ENCODE results near the gene LRP5. TPM values are rescaled to one million over a fixed set of nuclear protein-coding genes. Genes with fewer than 3 reads are reported as not detected.
A peak's percentile ranks its signal among the peaks of the same experiment; 100 is the strongest.

Gene LRP5
- total RNA-seq, 2 experiments from 2014 or later: 37.1 to 46.3 TPM

DNA sequence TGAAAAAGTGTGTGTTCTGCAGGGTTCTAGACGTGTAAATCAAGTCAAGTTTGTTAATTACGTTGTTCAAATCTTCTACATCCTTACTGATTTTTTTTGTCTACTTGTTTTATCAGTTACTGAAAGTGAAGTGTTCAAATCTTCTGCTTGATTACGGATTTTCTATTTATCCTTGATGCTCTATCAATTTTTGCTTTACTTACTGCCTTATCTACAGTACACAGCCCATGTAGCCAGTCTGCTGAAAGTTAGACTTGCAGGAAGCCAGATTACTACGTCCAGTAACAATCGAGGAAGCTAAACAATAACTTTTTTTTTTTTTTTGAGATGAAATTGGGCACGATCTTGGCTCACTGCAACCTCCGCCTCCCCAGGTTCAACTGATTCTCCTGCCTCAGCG is 25.0 kb upstream of the LRP5 start:
- peaks cover 12% of the 10 kb centered on the region for H3K36me3 Mint-ChIP-seq (ENCODE audit: low read depth)
- peaks cover 7% of the 10 kb centered on the region for H3K27me3 Mint-ChIP-seq (ENCODE audit: low read depth)
- no peak overlapping the region for H3K27ac Mint-ChIP-seq
- DNase-seq (no peak), ATAC-seq (no peak)
- peaks cover 12% of the 10 kb centered on the region for H3K9me3 Mint-ChIP-seq (ENCODE audit: insufficient read depth)
- peaks cover 19% of the 10 kb centered on the region for H3K4me1 Mint-ChIP-seq (ENCODE audit: low read depth)
- ChIA-PET CTCF (interaction anchor here (1.6 to 3.9 kb wide), 2 partner anchors 10 to 30 kb away, joined by 4 to 14 read pairs; no protein-coding TSS in a partner anchor), POLR2A (interaction anchor here (1.8 kb wide), 1 partner anchor 16 kb away, joined by 9 read pairs; the partner anchor contains the start of gene C11orf24)
- H3K4me3 Mint-ChIP-seq: no peak overlapping the region

- H3K9me3 Mint-ChIP-seq (ENCODE audit: insufficient read depth): peaks cover 12% of the 10 kb centered on the region
- peaks cover 13% of the 10 kb centered on the region for H3K27me3 Mint-ChIP-seq (ENCODE audit: low read depth)
- no peak overlapping the region for H3K27ac Mint-ChIP-seq
- no peak for ATAC-seq
- DNase-seq: no peak
- CTCF ChIA-PET: interaction anchor here (1.0 kb wide), 1 partner anchor 32 kb away, joined by 4 read pairs; no protein-coding TSS in a partner anchor
- H3K4me3 Mint-ChIP-seq: no peak overlapping the region
- POLR2A ChIA-PET: interaction anchor here (0.6 kb wide), 1 partner anchor 27 kb away, joined by 3 read pairs; no protein-coding TSS in a partner anchor
- peaks cover 8% of the 10 kb centered on the region for H3K36me3 Mint-ChIP-seq (ENCODE audit: low read depth)
- peaks cover 7% of the 10 kb centered on the region for H3K4me1 Mint-ChIP-seq (ENCODE audit: low read depth)
Observed at GRCh38 chr11:68289456-68289855, 22.9 kb upstream of the LRP5 start.

DNA sequence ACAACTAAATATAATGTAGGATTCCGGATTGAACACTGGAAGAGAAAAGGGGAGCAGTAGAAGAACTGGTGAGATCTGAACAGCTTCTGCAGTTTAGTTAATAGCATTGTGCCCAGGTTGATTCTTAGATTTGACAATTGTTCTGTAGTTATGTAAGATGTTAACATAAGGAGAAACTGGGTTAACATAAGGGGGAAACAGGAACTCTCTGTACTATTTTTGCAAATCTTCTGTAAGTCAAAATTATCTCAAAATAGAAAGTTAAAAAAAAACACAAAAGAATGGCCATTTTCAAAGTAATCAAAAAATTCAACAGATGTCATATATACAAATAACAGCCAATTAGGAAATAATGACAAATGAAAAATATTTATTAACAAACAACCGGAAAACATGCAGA is 18.7 kb upstream of the LRP5 start:
- H3K4me3 Mint-ChIP-seq: no peak overlapping the region
- H3K27ac Mint-ChIP-seq: no peak overlapping the region
- ATAC-seq: no peak
- peaks cover 11% of the 10 kb centered on the region for H3K9me3 Mint-ChIP-seq (ENCODE audit: insufficient read depth)
- DNase-seq: no peak
- peaks cover 9% of the 10 kb centered on the region for H3K27me3 Mint-ChIP-seq (ENCODE audit: low read depth)
- peaks cover 10% of the 10 kb centered on the region for H3K4me1 Mint-ChIP-seq (ENCODE audit: low read depth)
- H3K36me3 Mint-ChIP-seq (ENCODE audit: low read depth): peaks cover 5% of the 10 kb centered on the region
- ChIA-PET POLR2A (no interaction called here), CTCF (interaction anchor here (0.7 to 2.0 kb wide), 2 partner anchors 23 to 111 kb away, joined by 3 to 6 read pairs; no protein-coding TSS in a partner anchor)

DNA sequence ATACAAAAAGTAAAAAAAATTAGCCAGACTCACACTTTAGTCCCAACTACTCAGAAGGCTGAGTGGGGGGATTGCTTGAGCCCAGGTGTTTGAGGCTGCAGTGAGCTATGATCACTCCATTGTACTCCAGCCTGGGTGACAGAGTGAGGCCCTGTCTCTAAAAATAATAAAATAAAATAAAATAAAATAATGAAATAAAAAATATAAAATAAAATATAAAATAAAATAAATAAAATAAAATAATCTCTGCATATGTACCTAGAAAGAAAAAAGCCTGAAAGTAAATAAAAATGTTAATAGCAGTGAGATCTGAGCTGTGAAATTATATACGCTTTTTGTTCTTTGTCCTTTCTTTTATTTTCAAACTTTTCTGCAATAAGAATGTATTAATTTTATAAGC is 17.1 kb upstream of the LRP5 start:
- Mint-ChIP-seq H3K27ac (no peak overlapping the region), H3K4me3 (no peak overlapping the region), H3K4me1 (ENCODE audit: low read depth) (peaks cover 11% of the 10 kb centered on the region), H3K36me3 (ENCODE audit: low read depth) (peaks cover 2% of the 10 kb centered on the region), H3K9me3 (ENCODE audit: insufficient read depth) (no peaks in the 10 kb centered on the region), H3K27me3 (ENCODE audit: low read depth) (peaks cover 11% of the 10 kb centered on the region)
- DNase-seq (no peak), ATAC-seq (no peak)
- ChIA-PET CTCF (interaction anchor here (1.2 to 6.8 kb wide), 5 partner anchors 13 to 85 kb away, joined by 3 to 170 read pairs (median 10); partner anchors contain the start of gene C11orf24), POLR2A (interaction anchor here (2.3 kb wide), 1 partner anchor 23 kb away, joined by 8 read pairs; the partner anchor contains the start of gene C11orf24)

GRCh38 chr11:68295940-68296339 is 16.5 kb upstream of the LRP5 start:
- H3K9me3 Mint-ChIP-seq (ENCODE audit: insufficient read depth): no peaks in the 10 kb centered on the region
- no peak for DNase-seq
- CTCF ChIA-PET: interaction anchor here (1.2 to 6.8 kb wide), 9 partner anchors 13 to 87 kb away, joined by 3 to 170 read pairs (median 7); partner anchors contain the start of gene C11orf24
- no peaks in the 10 kb centered on the region for H3K36me3 Mint-ChIP-seq (ENCODE audit: low read depth)
- POLR2A ChIA-PET: interaction anchor here (1.7 to 2.3 kb wide), 2 partner anchors 23 to 38 kb away, joined by 4 to 8 read pairs; partner anchors contain the start of gene C11orf24
- no peak overlapping the region for H3K27ac Mint-ChIP-seq
- H3K4me1 Mint-ChIP-seq (ENCODE audit: low read depth): peaks cover 11% of the 10 kb centered on the region
- ATAC-seq: no peak
- H3K4me3 Mint-ChIP-seq: no peak overlapping the region
- H3K27me3 Mint-ChIP-seq (ENCODE audit: low read depth): peaks cover 8% of the 10 kb centered on the region

DNA sequence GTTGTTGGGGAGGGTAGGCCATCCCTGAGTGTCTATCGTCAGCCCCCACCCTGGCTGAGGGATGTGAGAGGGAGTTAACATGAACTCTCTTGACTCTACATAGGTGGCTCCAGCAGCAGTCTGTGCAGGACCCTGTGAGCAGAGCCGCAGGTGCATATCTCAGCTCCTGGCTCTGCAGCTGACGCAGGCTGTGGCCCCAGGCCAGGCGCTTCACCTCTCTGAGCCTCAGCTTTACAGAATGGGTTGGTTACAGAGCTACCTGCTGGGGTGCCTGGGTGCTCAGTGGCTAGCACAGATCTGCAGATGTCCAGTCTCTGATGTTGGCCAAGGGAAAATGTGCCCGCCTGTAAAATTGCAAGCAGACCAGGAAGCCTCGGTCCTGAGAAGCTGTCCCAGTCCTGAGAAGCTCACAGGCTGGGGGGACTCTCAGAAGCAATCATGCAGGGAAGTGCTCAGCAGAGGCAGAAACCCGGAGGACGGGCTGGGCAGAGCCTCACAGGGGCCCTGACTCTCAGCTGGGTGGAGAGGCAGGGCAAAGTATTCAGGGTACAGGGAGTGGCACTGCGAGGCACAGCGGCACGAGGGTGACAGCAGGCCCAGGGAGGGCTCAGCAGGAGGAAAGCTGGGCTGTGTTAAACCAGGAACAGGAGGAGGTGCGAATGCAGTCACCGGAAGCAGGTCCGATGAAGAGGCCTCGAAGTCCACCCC is 15.9 kb upstream of the LRP5 start:
- H3K27ac Mint-ChIP-seq: no peak overlapping the region
- no peaks in the 10 kb centered on the region for H3K9me3 Mint-ChIP-seq (ENCODE audit: insufficient read depth)
- H3K27me3 Mint-ChIP-seq (ENCODE audit: low read depth): peaks cover 8% of the 10 kb centered on the region
- H3K4me3 Mint-ChIP-seq: no peak overlapping the region
- CTCF ChIA-PET: interaction anchor here (0.8 to 6.8 kb wide), 15 partner anchors 9 to 150 kb away, joined by 3 to 170 read pairs (median 6); partner anchors contain the start of gene C11orf24
- POLR2A ChIA-PET: interaction anchor here (1.4 to 2.3 kb wide), 3 partner anchors 24 to 39 kb away, joined by 3 to 8 read pairs (median 4); partner anchors contain the start of gene C11orf24
- DNase-seq (no peak), ATAC-seq (no peak)
- H3K4me1 Mint-ChIP-seq (ENCODE audit: low read depth): peaks cover 11% of the 10 kb centered on the region
- H3K36me3 Mint-ChIP-seq (ENCODE audit: low read depth): no peaks in the 10 kb centered on the region

- Mint-ChIP-seq H3K27me3 (ENCODE audit: low read depth) (peaks cover 8% of the 10 kb centered on the region), H3K27ac (no peak overlapping the region), H3K9me3 (ENCODE audit: insufficient read depth) (no peaks in the 10 kb centered on the region), H3K4me3 (no peak overlapping the region), H3K4me1 (ENCODE audit: low read depth) (peaks cover 11% of the 10 kb centered on the region), H3K36me3 (ENCODE audit: low read depth) (no peaks in the 10 kb centered on the region)
- ATAC-seq (no peak), DNase-seq (no peak)
- ChIA-PET POLR2A (interaction anchor here (1.4 to 2.3 kb wide), 3 partner anchors 24 to 40 kb away, joined by 3 to 8 read pairs (median 4); partner anchors contain the start of gene C11orf24), CTCF (interaction anchor here (0.8 to 6.8 kb wide), 15 partner anchors 10 to 150 kb away, joined by 3 to 170 read pairs (median 6); partner anchors contain the start of gene C11orf24)
Observed at GRCh38 chr11:68297052-68297378, 15.4 kb upstream of the LRP5 start.

- Mint-ChIP-seq H3K4me1 (ENCODE audit: low read depth) (peaks cover 11% of the 10 kb centered on the region), H3K36me3 (ENCODE audit: low read depth) (no peaks in the 10 kb centered on the region), H3K4me3 (no peak overlapping the region), H3K27ac (no peak overlapping the region), H3K27me3 (ENCODE audit: low read depth) (peaks cover 8% of the 10 kb centered on the region), H3K9me3 (ENCODE audit: insufficient read depth) (no peaks in the 10 kb centered on the region)
- ChIA-PET CTCF (interaction anchor here (0.8 to 6.8 kb wide), 17 partner anchors 10 to 149 kb away, joined by 3 to 170 read pairs (median 7); partner anchors contain the start of gene C11orf24), POLR2A (interaction anchor here (1.4 kb wide), 1 partner anchor 37 kb away, joined by 3 read pairs; no protein-coding TSS in a partner anchor)
- DNase-seq (no peak), ATAC-seq (no peak)
Observed at GRCh38 chr11:68297494-68297811, 14.9 kb upstream of the LRP5 start.

DNA sequence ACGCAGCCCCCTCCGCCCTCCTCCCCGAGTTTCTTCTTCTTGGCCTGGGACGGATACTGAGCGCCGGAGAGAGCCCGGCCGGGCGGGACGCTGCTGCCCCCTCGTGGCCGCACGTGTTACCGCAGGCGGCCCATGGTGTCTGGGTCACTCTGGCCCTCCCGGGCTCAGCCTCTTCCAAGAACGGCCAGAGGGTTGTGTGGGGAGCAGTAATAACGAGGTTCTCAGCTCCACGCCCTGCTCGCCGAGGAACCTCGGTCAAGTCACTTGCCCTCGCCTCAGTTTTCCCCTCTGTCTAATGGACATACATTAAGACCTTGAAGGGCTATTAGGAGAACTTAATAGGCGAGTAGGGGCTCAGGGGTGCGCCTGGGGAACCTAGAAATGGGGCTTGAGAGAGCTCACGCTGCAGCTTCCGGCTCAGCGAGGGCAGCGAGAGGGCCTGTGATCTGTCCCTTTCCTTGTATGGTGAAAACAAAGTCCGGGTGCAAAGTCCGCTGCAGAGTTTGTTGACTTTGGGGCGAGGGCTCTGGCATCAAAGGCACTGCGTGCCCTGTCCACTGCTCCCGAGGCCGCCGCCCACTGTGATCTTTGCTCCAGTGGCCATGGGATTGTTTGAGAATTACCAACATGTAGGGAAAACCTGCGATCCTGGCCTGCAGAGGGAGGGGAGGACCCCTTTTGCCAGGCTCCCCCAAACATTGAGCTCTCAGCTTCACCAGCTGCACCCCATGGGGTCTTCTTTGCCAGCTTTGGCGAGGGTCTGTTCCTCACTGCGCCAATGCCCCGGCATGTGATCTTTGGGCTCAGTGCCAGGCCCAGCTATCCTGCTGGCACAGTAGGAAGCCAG is 14.4 kb upstream of the LRP5 start:
- Mint-ChIP-seq H3K27me3 (ENCODE audit: low read depth) (peaks cover 7% of the 10 kb centered on the region), H3K4me3 (no peak overlapping the region), H3K27ac (no peak overlapping the region), H3K9me3 (ENCODE audit: insufficient read depth) (no peaks in the 10 kb centered on the region), H3K36me3 (ENCODE audit: low read depth) (no peaks in the 10 kb centered on the region), H3K4me1 (ENCODE audit: low read depth) (peaks cover 11% of the 10 kb centered on the region)
- ATAC-seq (peak; percentile 99), DNase-seq (peak; percentile 79)
- ChIA-PET POLR2A (interaction anchor here (0.8 to 1.4 kb wide), 2 partner anchors 12 to 38 kb away, joined by 3 read pairs; no protein-coding TSS in a partner anchor), CTCF (interaction anchor here (0.9 to 6.8 kb wide), 21 partner anchors 9 to 149 kb away, joined by 3 to 170 read pairs (median 4); partner anchors contain the start of gene C11orf24)

DNA sequence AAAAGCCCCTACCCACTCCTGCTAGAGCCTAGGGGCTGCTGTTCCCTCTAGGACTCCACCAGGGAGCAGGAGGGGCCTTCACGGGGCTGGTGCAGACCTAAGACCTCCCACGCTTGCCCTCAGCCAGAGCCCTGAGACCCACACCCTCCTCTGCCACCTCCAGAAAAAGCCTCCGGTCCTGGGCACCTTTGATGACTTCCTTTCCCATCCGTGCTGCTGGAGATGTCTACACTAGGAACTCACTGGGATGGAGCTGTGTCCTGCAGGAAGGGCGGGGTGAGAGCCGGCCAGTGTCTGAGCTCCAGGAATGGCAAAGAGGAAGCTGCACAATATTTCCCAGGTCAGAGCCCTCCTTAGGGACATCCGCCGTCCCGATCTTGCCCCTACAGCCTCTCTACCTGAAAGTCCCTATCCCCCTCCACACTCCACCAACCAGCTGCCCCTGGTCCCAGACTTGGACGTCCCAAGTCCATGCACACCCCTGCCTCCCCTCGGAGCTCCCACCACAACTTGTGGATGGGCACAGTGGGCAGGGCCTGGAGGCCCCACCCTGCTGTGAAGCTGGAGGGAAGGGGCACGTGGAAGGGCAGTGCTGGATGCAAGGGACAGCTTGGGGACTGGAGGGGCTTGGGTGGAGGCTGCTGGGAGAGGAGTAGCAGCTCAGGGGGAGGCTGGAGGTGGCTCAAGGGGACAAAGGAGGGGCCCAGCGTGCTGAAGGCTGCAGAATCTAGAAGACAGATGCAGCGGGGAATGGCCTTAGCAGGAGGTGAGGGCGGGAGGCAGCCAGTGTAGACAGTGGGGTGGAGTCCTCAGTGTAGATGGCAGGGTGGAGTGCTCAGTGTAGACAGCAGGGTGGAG is 13.5 kb upstream of the LRP5 start:
- Mint-ChIP-seq H3K4me1 (ENCODE audit: low read depth) (peaks cover 14% of the 10 kb centered on the region), H3K36me3 (ENCODE audit: low read depth) (no peaks in the 10 kb centered on the region), H3K9me3 (ENCODE audit: insufficient read depth) (no peaks in the 10 kb centered on the region), H3K27ac (peak overlapping the region; percentile 20), H3K27me3 (ENCODE audit: low read depth) (peaks cover 2% of the 10 kb centered on the region), H3K4me3 (no peak overlapping the region)
- CTCF ChIA-PET: interaction anchor here (0.9 to 6.8 kb wide), 22 partner anchors 9 to 206 kb away, joined by 3 to 170 read pairs (median 4); partner anchors contain the start of gene C11orf24
- POLR2A ChIA-PET: interaction anchor here (0.8 to 1.2 kb wide), 2 partner anchors 12 to 27 kb away, joined by 3 read pairs; partner anchors contain the start of gene C11orf24
- ATAC-seq (no peak), DNase-seq (no peak)
